ENCODE results near the gene BABAM1.

The BABAM1 gene

GRCh38 chr19:17244618-17245534, 22.4 kb upstream of the BABAM1 start:
- FAIRE-seq (no peak), DNase-seq (ENCODE audit: insufficient read length) (no peak)
- no peak for TF ChIP-seq POLR2A (IDR thresholded peaks at IDR 0.05; ENCODE audit: low read depth, low read length)
- TF ChIP-seq POLR2AphosphoS5 (IDR thresholded peaks at IDR 0.05; ENCODE audit: low read depth, low read length), result no peak
- no peak for TF ChIP-seq TAF1 (IDR thresholded peaks at IDR 0.05; ENCODE audit: borderline replicate concordance, low read depth, low read length)

- FAIRE-seq, result no peak
- no peak for DNase-seq (ENCODE audit: insufficient read length)
- TF ChIP-seq POLR2AphosphoS5 (IDR thresholded peaks at IDR 0.05; ENCODE audit: low read depth, low read length) (no peak), TAF1 (IDR thresholded peaks at IDR 0.05; ENCODE audit: borderline replicate concordance, low read depth, low read length) (no peak), POLR2A (IDR thresholded peaks at IDR 0.05; ENCODE audit: low read depth, low read length) (no peak)
These were observed 21.7 kb upstream of the BABAM1 start, which contains the start of gene NR2F6 for GRCh38 chr19:17245535-17245984. Gene NR2F6 (minus strand): TSS chr19:17245919. CDS start chr19:17245220, 699 bp downstream.

GRCh38 chr19:17246681-17247425, 20.4 kb upstream of the BABAM1 start:
- FAIRE-seq (no peak), DNase-seq (ENCODE audit: insufficient read length) (no peak)
- TF ChIP-seq POLR2A (IDR thresholded peaks at IDR 0.05; ENCODE audit: low read depth, low read length), result no peak
- no peak for TF ChIP-seq TAF1 (IDR thresholded peaks at IDR 0.05; ENCODE audit: borderline replicate concordance, low read depth, low read length)
- TF ChIP-seq POLR2AphosphoS5 (IDR thresholded peaks at IDR 0.05; ENCODE audit: low read depth, low read length), result no peak

GRCh38 chr19:17248011-17248776, 19.0 kb upstream of the BABAM1 start:
- DNase-seq (ENCODE audit: insufficient read length) (no peak), FAIRE-seq (no peak)
- no peak for TF ChIP-seq TAF1 (IDR thresholded peaks at IDR 0.05; ENCODE audit: borderline replicate concordance, low read depth, low read length)
- TF ChIP-seq POLR2AphosphoS5 (IDR thresholded peaks at IDR 0.05; ENCODE audit: low read depth, low read length), result no peak
- no peak for TF ChIP-seq POLR2A (IDR thresholded peaks at IDR 0.05; ENCODE audit: low read depth, low read length)

- TF ChIP-seq POLR2AphosphoS5 (IDR thresholded peaks at IDR 0.05; ENCODE audit: low read depth, low read length) (no peak), POLR2A (IDR thresholded peaks at IDR 0.05; ENCODE audit: low read depth, low read length) (no peak), TAF1 (IDR thresholded peaks at IDR 0.05; ENCODE audit: borderline replicate concordance, low read depth, low read length) (no peak)
- no peak for FAIRE-seq
- no peak for DNase-seq (ENCODE audit: insufficient read length)
These were observed 17.2 kb upstream of the BABAM1 start for GRCh38 chr19:17249887-17250548.

- DNase-seq (ENCODE audit: insufficient read length), result no peak
- TF ChIP-seq POLR2A (IDR thresholded peaks at IDR 0.05; ENCODE audit: low read depth, low read length) (no peak), TAF1 (IDR thresholded peaks at IDR 0.05; ENCODE audit: borderline replicate concordance, low read depth, low read length) (no peak), POLR2AphosphoS5 (IDR thresholded peaks at IDR 0.05; ENCODE audit: low read depth, low read length) (no peak)
These were observed 12.6 kb upstream of the BABAM1 start for GRCh38 chr19:17254636-17255035.

GRCh38 chr19:17255150-17255621, 12.1 kb upstream of the BABAM1 start:
- FAIRE-seq (no peak), DNase-seq (ENCODE audit: insufficient read length) (no peak)
- no peak for TF ChIP-seq TAF1 (IDR thresholded peaks at IDR 0.05; ENCODE audit: borderline replicate concordance, low read depth, low read length)
- no peak for TF ChIP-seq POLR2A (IDR thresholded peaks at IDR 0.05; ENCODE audit: low read depth, low read length)
- TF ChIP-seq POLR2AphosphoS5 (IDR thresholded peaks at IDR 0.05; ENCODE audit: low read depth, low read length), result no peak

More at GRCh38 chr19:17254636-17255035, 12.6 kb upstream of the BABAM1 start:
- no peak for FAIRE-seq

GRCh38 chr19:17256130-17256529, 11.1 kb upstream of the BABAM1 start:
- TF ChIP-seq POLR2A (IDR thresholded peaks at IDR 0.05; ENCODE audit: low read depth, low read length) (no peak), TAF1 (IDR thresholded peaks at IDR 0.05; ENCODE audit: borderline replicate concordance, low read depth, low read length) (no peak), POLR2AphosphoS5 (IDR thresholded peaks at IDR 0.05; ENCODE audit: low read depth, low read length) (no peak)
- no peak for FAIRE-seq
- DNase-seq (ENCODE audit: insufficient read length), result no peak

- TF ChIP-seq TAF1 (IDR thresholded peaks at IDR 0.05; ENCODE audit: borderline replicate concordance, low read depth, low read length) (no peak), POLR2AphosphoS5 (IDR thresholded peaks at IDR 0.05; ENCODE audit: low read depth, low read length) (no peak), POLR2A (IDR thresholded peaks at IDR 0.05; ENCODE audit: low read depth, low read length) (no peak)
- FAIRE-seq (no peak), DNase-seq (ENCODE audit: insufficient read length) (no peak)
These were observed 8.0 kb upstream of the BABAM1 start for GRCh38 chr19:17259118-17259780.

GRCh38 chr19:17259934-17260333, 7.3 kb upstream of the BABAM1 start:
- no peak for TF ChIP-seq POLR2AphosphoS5 (IDR thresholded peaks at IDR 0.05; ENCODE audit: low read depth, low read length)
- no peak for TF ChIP-seq TAF1 (IDR thresholded peaks at IDR 0.05; ENCODE audit: borderline replicate concordance, low read depth, low read length)
- no peak for TF ChIP-seq POLR2A (IDR thresholded peaks at IDR 0.05; ENCODE audit: low read depth, low read length)
- FAIRE-seq (no peak), DNase-seq (ENCODE audit: insufficient read length) (no peak)
